ENCODE results near the gene CTBP2.

Gene CTBP2

GRCh38 chr10:124996127-124996853, 164.1 kb downstream of the CTBP2 start:
- TF ChIP-seq CTCF (IDR thresholded peaks at IDR 0.05) = no peak
- H3K36me3 ChIP-seq = peaks cover 50 to 69% (median 57%) of the 10 kb centered on the region in 3 donors
- no peaks in the 10 kb centered on the region for H3K9me3 ChIP-seq
- no peaks in the 10 kb centered on the region for H3K27me3 ChIP-seq
- no peak overlapping the region for H3K4me3 ChIP-seq
- H3K4me1 ChIP-seq = peaks cover 0 to 59% (median 47%) of the 10 kb centered on the region in 4 donors
- intact Hi-C loops (cut with DNase I; ENCODE audit: low total_unique reads) = loop anchor here (10.0 kb wide), 2 partner anchors 349 to 719 kb away; partner anchors contain the start of gene EDRF1
- peak in 1 of 2 donors; percentile 18 for DNase-seq
- H3K27ac ChIP-seq = peak overlapping the region in 1 of 2 donors; percentile 95

- Histone ChIP-seq H3K4me3 (no peak overlapping the region), H3K27ac (peak overlapping the region; percentile 25 to 36), H3K36me3 (peaks cover 53 to 76% (median 64%) of the 10 kb centered on the region in 3 donors), H3K9me3 (no peaks in the 10 kb centered on the region), H3K27me3 (no peaks in the 10 kb centered on the region), H3K4me1 (peaks cover 0 to 56% (median 40%) of the 10 kb centered on the region in 4 donors)
- DNase-seq = no peak
- no peak for TF ChIP-seq CTCF (IDR thresholded peaks at IDR 0.05)
- intact Hi-C loops (cut with DNase I; ENCODE audit: low total_unique reads) = loop anchor here (10.0 kb wide), 2 partner anchors 349 to 719 kb away; partner anchors contain the start of gene EDRF1
These were observed 164.8 kb downstream of the CTBP2 start for GRCh38 chr10:124995605-124996004.

GRCh38 chr10:124994573-124995473, 165.5 kb downstream of the CTBP2 start:
- H3K36me3 ChIP-seq = peaks cover 53 to 83% (median 72%) of the 10 kb centered on the region in 3 donors
- H3K4me3 ChIP-seq = no peak overlapping the region
- intact Hi-C loops (cut with DNase I; ENCODE audit: low total_unique reads) = loop anchor here (10.0 kb wide), 2 partner anchors 350 to 720 kb away; partner anchors contain the start of gene EDRF1
- TF ChIP-seq CTCF (IDR thresholded peaks at IDR 0.05) = no peak
- H3K4me1 ChIP-seq = peaks cover 0 to 51% (median 33%) of the 10 kb centered on the region in 4 donors
- no peaks in the 10 kb centered on the region for H3K27me3 ChIP-seq
- peak in 1 of 2 donors; percentile 70 for DNase-seq
- H3K27ac ChIP-seq = peak overlapping the region; percentile 25 to 36
- no peaks in the 10 kb centered on the region for H3K9me3 ChIP-seq

- Histone ChIP-seq H3K4me1 (peaks cover 0 to 47% (median 24%) of the 10 kb centered on the region in 4 donors), H3K36me3 (peaks cover 53 to 93% (median 73%) of the 10 kb centered on the region in 3 donors), H3K27me3 (no peaks in the 10 kb centered on the region), H3K9me3 (no peaks in the 10 kb centered on the region), H3K27ac (peak overlapping the region; percentile 8 to 26), H3K4me3 (no peak overlapping the region)
- intact Hi-C loops (cut with DNase I; ENCODE audit: low total_unique reads) = loop anchor here (10.0 kb wide), 2 partner anchors 351 to 721 kb away; partner anchors contain the start of gene EDRF1
- TF ChIP-seq CTCF (IDR thresholded peaks at IDR 0.05) = no peak
- DNase-seq = peak in 1 of 2 donors; percentile 68
These were observed 166.5 kb downstream of the CTBP2 start for GRCh38 chr10:124993736-124994451.

GRCh38 chr10:124993345-124993708, 167.0 kb downstream of the CTBP2 start:
- no peaks in the 10 kb centered on the region for H3K9me3 ChIP-seq
- H3K4me1 ChIP-seq = peaks cover 0 to 41% (median 19%) of the 10 kb centered on the region in 4 donors
- no peak overlapping the region for H3K4me3 ChIP-seq
- no peak for TF ChIP-seq CTCF (IDR thresholded peaks at IDR 0.05)
- DNase-seq = no peak
- peak overlapping the region; percentile 26 to 34 for H3K27ac ChIP-seq
- peaks cover 53 to 96% (median 74%) of the 10 kb centered on the region in 3 donors for H3K36me3 ChIP-seq
- intact Hi-C loops (cut with DNase I; ENCODE audit: low total_unique reads) = loop anchor here (10.0 kb wide), 2 partner anchors 351 to 721 kb away; partner anchors contain the start of gene EDRF1
- no peaks in the 10 kb centered on the region for H3K27me3 ChIP-seq

Data from tibial artery (tissue), 4 donors.